T47D (cell line): ENCODE data around the gene ARID3C.

Experiments
- DNase-seq, 2 experiments: peaks; one replicate each; pipeline versions ENCODE4 v3.0.0 to v3.0.0-alpha.2; 2011 to 2012; ENCODE audit warnings: low read depth in 1 of 2, low spot score in 1 of 2
- JUND ChIP-seq: IDR thresholded peaks from 2 replicates; pipeline ENCODE4 v1.6.1; 2012; ENCODE audit warnings: low read depth
- in situ Hi-C: cut with HindIII; loops from 2 replicates; pipeline ENCODE4 v1.10.0; 2016; ENCODE audit warnings: low sequenced_read_pairs, low pct_unique_long_range_greater_than_20kb

ARID3C gene

GRCh38 chr9:34611251-34611810 lies 17.5 kb downstream of the ARID3C start:
- in situ Hi-C loops = no loop called here
- TF ChIP-seq JUND = no peak
- no peak for DNase-seq

GRCh38 chr9:34610434-34611206 lies 18.2 kb downstream of the ARID3C start:
- no peak for DNase-seq
- no peak for TF ChIP-seq JUND
- in situ Hi-C loops = no loop called here

GRCh38 chr9:34607331-34607730 lies 21.5 kb downstream of the ARID3C start:
- no peak for TF ChIP-seq JUND
- in situ Hi-C loops = no loop called here
- no peak for DNase-seq

DNA sequence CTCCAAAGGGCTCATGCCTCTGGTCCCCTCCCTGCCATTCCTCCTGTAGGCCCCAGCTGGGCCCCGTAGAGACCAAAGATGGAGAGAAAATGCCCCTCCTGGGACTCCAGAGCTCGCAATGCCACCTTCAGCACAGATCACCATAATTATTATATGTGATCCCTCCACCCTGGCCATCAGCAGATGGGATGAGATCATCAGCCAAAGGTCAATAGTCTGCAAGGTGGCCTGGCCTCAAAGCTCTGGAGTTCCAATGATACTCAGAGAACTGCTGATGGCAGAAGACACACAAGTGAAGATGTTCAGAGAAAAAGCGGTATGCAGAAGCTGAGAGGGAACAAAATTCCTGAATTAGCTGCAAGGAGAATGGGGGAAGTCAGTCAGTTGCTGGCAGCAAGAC lies 22.0 kb downstream of the ARID3C start:
- no peak for TF ChIP-seq JUND
- in situ Hi-C loops = no loop called here
- no peak for DNase-seq

- DNase-seq = no peak
- in situ Hi-C loops = no loop called here
- no peak for TF ChIP-seq JUND
Measured at GRCh38 chr9:34606190-34606589, 22.7 kb downstream of the ARID3C start.

DNA sequence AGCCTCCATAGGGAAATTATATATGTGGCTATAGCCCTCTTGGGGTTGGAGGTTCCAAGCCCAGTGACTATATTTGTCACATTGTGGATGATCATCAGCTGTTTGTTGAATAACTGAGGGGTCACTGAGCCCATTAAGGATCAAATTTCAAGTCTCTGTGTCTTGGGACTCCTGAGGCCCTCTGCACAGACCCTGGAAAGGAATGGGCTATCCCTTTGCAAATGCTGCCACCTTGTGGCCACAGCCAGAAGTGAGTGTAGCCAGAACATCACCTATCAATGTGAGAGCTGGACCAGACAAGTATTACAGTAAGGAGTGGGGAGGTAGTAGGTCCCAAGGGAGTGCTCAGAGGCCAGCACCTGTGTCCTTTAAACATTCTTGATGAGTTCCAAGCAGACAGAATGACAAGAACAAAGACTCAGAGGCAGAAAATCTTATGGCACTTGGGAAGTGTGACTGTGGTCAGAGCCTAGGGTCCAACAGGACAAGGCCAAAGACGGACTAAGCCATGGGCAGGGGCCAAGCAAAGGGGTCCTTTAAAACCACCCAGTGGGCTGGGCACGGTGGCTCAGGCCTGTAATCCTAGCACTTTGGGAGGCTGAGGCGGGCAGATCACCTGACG lies 25.1 kb downstream of the ARID3C start:
- TF ChIP-seq JUND = no peak
- in situ Hi-C loops = no loop called here
- peak; percentile 67 to 73 for DNase-seq

- DNase-seq = no peak
- in situ Hi-C loops = no loop called here
- TF ChIP-seq JUND = no peak
Measured at GRCh38 chr9:34601937-34602573, 26.8 kb downstream of the ARID3C start.

GRCh38 chr9:34600908-34601307 lies 28.0 kb downstream of the ARID3C start:
- TF ChIP-seq JUND = no peak

GRCh38 chr9:34599546-34599945 lies 29.3 kb downstream of the ARID3C start:
- no peak for TF ChIP-seq JUND
- no peak for DNase-seq
- in situ Hi-C loops = no loop called here

More at GRCh38 chr9:34600908-34601307, 28.0 kb downstream of the ARID3C start:
- no peak for DNase-seq
- in situ Hi-C loops = no loop called here

DNA sequence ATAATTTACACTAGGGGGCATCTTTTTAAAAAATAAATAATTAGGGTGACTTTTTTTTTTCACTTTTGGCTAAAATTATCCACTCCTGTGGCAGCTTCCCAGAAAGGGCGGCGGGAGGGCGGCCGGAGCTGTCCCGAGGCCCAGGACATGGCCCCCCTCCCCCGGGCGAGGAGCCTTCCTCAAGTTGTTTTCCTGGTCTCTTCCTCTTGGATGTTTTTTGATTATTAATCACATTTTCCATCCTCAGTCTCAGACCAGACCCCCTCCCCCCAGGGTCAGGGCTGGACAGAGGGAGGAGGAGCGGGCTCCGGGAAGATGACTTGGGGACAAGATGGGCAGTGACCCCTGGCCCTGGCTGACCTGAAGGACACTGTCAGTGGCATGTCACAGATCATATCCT lies 34.7 kb downstream of the ARID3C start:
- no peak for TF ChIP-seq JUND
- DNase-seq = no peak
- in situ Hi-C loops = no loop called here

DNA sequence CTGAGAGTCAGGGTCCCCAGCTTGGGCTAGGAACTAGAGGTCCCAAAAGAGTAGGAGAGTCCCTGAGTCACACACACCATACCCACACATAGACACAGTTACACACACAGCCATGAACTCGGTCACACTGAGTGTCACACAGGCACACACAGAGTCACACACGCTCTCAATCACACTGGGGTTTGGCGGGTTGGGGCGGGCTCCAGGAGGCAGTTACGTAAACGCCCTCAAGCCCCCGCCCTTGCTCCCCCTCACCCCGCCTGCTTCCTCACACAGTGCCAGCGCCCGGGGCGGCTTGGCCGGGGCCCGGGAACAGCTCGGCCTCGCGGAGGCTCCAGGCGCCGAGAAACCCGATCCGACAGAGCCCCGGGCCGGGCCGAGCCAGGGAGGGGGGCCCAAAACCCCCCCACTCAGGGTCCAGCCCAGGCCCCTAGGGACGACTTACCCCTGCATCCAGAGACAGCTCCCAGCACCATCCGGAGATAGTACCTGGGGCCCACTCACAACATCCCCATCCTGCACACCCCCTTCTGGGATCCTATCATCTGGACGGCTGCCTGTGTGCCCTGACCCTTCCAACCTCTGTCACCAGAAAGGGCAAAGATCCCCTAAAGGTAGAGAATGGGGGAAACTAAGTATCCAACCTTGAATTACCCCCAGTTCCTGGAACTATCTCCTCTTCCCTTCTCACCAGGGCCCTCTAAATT lies 35.8 kb downstream of the ARID3C start:
- no peak for TF ChIP-seq JUND
- peak; percentile 55 to 59 for DNase-seq
- in situ Hi-C loops = no loop called here
